Measurements from ENCODE around the gene CLEC18B. TPM values are rescaled to one million over a fixed set of nuclear protein-coding genes. Genes with fewer than 3 reads are reported as not detected.
"Not testable (repeated sequence)": the region's sequence is repeated elsewhere in the genome, so short reads cannot be mapped to it uniquely, and the experiment has no call there.

Gene CLEC18B
- 1 to 10 TPM in 4 of 5 experiments, under 1 TPM in 1; 0.49 to 3.0 (median 1.5) TPM for total RNA-seq
- polyA plus RNA-seq: not detected
- total RNA-seq: 0.40 reads per million

DNA sequence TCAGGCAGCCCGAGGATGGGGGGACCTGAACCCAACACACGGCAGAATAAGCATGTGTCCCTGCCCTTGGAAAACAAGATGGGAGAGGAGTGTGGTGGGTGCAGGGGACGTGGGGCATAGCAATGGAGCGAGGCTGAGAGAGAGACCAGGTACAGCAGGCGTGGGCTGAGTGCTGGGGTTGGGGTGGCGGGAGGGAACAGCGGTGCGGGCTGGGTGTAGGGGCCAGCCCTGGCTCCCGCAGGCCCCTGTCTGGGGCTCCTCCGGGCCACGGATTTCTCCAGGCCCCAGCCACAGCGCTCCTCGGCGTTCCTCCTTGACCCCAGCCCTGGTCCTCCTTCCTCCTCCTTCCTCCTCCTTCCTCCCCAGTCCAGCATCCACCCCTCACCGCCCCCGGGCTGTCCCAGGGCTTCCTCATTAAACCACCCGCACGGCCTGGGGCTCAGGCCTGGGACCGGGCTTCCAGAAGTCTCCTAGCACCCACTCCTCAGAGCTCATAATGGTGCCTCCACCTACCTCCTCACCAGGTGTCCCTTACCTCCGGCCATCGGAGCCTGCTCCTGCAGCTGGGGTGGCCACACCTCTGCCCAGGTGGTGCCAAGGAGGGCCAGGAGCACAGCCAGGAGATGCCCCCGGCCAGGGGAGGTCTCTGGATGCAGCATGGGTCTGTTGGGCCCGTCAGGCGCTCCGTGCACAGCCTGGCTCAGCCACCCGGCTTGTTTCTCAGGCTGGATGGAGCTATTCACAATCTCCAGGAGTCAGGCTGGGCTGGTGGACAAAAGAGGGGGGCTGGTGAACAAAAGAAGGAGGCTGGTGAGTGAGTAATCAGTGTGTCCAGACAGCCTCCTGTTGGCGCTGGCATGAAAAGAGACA is at the start of gene CLEC18B:
Gene CLEC18B (minus strand): TSS at position 867 of the 870 bp plus-strand sequence. CDS start 208 bp downstream, at position 659.
- POLR2A ChIA-PET; H3K9me3 Mint-ChIP-seq; H3K4me1 Mint-ChIP-seq; H3K36me3 ChIP-seq (ENCODE audit: control insufficient read depth in 2 of 3, insufficient read depth in 3 of 3, low read length in 3 of 3); H3K27me3 Mint-ChIP-seq; H3K4me3 ChIP-seq (ENCODE audit: low read length); H3K27ac ChIP-seq (ENCODE audit: low read depth, low read length); H3K4me3 Mint-ChIP-seq; CTCF ChIA-PET; DNase-seq; H3K27me3 ChIP-seq (ENCODE audit: control insufficient read depth in 2 of 2, insufficient read depth in 2 of 2, low read length in 2 of 2); intact Hi-C loops (cut with micrococcal nuclease); H3K9me3 ChIP-seq (ENCODE audit: control insufficient read depth in 2 of 3, low read length in 3 of 3); H3K36me3 Mint-ChIP-seq; H3K27ac Mint-ChIP-seq; H3K4me1 ChIP-seq (ENCODE audit: control insufficient read depth in 2 of 2, insufficient read depth in 2 of 2, low read length in 2 of 2); ATAC-seq: not testable (repeated sequence)

DNA sequence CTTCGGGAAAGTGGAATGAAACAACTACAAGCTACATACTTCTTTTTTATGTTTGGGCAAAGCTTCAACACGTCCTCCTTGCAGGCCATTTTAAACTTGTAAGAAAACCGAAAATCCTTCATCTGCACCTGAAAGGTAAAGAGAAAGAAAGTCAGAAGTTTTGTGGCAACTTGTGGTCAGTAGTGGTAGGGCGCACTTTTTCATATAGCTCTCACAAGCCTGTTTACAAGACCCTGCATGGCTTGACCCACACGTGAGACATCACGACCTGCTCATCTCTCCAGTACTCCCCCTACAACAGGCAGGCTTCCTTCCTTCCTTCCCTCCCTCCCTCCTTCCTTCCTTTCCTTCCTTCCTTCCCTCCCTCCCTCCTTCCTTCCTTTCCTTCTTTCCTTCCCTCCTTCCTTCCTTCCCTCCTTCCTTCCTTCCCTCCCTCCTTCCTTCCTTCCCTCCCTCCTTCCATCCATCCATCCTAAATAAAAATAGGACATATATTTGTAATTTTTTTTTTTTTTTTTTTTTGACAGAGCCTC is 48.7 kb upstream of the CLEC18B start:
- Histone ChIP-seq H3K36me3 (ENCODE audit: control insufficient read depth in 2 of 3, insufficient read depth in 3 of 3, low read length in 3 of 3) (peaks cover 41 to 98% (median 53%) of the 10 kb centered on the region in 3 experiments), H3K27ac (ENCODE audit: low read depth, low read length) (no peak overlapping the region), H3K4me3 (ENCODE audit: low read length) (no peak overlapping the region), H3K9me3 (ENCODE audit: control insufficient read depth in 2 of 3, low read length in 3 of 3) (no peaks in the 10 kb centered on the region), H3K27me3 (ENCODE audit: control insufficient read depth in 2 of 2, insufficient read depth in 2 of 2, low read length in 2 of 2) (no peaks in the 10 kb centered on the region), H3K4me1 (ENCODE audit: control insufficient read depth in 2 of 2, insufficient read depth in 2 of 2, low read length in 2 of 2) (peaks cover 4 to 5% of the 10 kb centered on the region in 2 donors)
- intact Hi-C loops (cut with micrococcal nuclease): loop anchor here in 1 of 2 donors (10.0 kb wide), 1 partner anchor 135 kb away; the partner anchor contains the start of gene GLG1
- CTCF ChIA-PET: no interaction called here
- Mint-ChIP-seq H3K4me3 (no peak overlapping the region), H3K9me3 (no peaks in the 10 kb centered on the region), H3K4me1 (peaks cover 10 to 20% (median 16%) of the 10 kb centered on the region in 7 donors), H3K27ac (peak overlapping the region in 2 of 9 donors; percentile 10 to 69), H3K36me3 (peaks cover 0 to 57% (median 42%) of the 10 kb centered on the region in 5 donors), H3K27me3 (no peaks in the 10 kb centered on the region)
- POLR2A ChIA-PET: no interaction called here
- ATAC-seq: no peak
- DNase-seq: no peak

DNA sequence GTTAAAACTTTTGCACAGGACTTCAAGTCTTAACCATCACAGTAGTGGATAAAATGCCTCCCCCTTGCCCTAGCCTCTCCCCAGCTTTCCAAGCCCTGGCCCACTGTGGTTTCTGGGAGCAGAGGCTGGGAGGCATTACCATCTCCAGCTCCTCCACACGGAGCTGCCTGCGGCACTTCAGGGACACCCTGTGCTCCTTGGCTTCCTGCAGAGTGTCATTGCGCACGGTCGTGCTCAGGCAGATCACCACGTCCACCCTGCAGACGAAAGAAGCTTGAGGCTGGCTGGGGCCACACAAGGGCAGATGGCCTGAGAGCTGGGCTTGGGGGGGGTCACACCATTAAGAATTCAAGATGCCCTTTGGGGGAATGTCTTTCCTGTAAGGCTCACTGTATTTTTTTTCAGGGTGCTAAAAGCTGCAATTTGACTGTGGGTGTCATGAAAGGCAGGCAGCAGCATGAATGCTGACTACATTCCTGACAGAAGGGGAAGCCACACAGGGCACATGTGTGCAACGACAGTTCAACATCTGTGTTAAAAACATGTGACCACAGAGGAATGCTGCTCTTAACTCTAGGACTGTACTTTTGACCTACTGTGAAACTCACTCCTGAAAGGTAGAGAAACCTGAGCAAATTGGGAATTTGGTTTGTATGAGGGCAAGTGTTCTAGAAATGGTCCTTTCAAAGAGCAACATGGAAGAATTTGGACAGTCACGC is 47.7 kb upstream of the CLEC18B start:
- Mint-ChIP-seq H3K27me3 (no peaks in the 10 kb centered on the region), H3K9me3 (no peaks in the 10 kb centered on the region), H3K36me3 (peaks cover 2 to 55% (median 45%) of the 10 kb centered on the region in 5 donors), H3K27ac (peak overlapping the region in 3 of 9 donors; percentile 16 to 51 (median 41)), H3K4me3 (no peak overlapping the region), H3K4me1 (peaks cover 10 to 20% (median 16%) of the 10 kb centered on the region in 7 donors)
- Histone ChIP-seq H3K4me3 (ENCODE audit: low read length) (no peak overlapping the region), H3K9me3 (ENCODE audit: control insufficient read depth in 2 of 3, low read length in 3 of 3) (no peaks in the 10 kb centered on the region), H3K27me3 (ENCODE audit: control insufficient read depth in 2 of 2, insufficient read depth in 2 of 2, low read length in 2 of 2) (no peaks in the 10 kb centered on the region), H3K4me1 (ENCODE audit: control insufficient read depth in 2 of 2, insufficient read depth in 2 of 2, low read length in 2 of 2) (peaks cover 4 to 5% of the 10 kb centered on the region in 2 donors), H3K36me3 (ENCODE audit: control insufficient read depth in 2 of 3, insufficient read depth in 3 of 3, low read length in 3 of 3) (peaks cover 41 to 97% (median 52%) of the 10 kb centered on the region in 3 experiments), H3K27ac (ENCODE audit: low read depth, low read length) (no peak overlapping the region)
- no peak for DNase-seq
- ATAC-seq: no peak
- ChIA-PET POLR2A (no interaction called here), CTCF (no interaction called here)
- intact Hi-C loops (cut with micrococcal nuclease): loop anchor here in 1 of 2 donors (10.0 kb wide), 1 partner anchor 136 kb away; the partner anchor contains the start of gene GLG1

DNA sequence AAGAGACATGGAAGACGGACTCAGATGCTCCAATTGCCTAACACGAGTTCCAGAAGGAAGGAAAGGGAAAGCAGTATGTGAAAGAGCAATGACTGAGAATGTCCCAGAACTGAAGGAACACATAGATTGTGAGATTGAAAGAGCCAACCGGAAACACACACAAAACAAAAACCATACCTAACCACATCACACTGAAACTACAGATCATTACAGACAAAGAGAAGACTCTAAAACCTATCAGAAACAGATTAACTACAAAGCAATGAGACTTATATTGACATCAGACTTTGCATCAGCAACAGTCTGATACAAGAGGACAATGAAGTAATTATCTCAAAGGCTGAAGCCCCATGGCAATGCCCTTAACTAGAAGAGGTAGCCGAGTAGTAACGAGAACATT is 45.6 kb upstream of the CLEC18B start:
- H3K9me3 ChIP-seq (ENCODE audit: control insufficient read depth in 2 of 3, low read length in 3 of 3): no peaks in the 10 kb centered on the region
- peak; percentile 63 for ATAC-seq
- Mint-ChIP-seq H3K27me3 (no peaks in the 10 kb centered on the region), H3K4me1 (peaks cover 10 to 20% (median 16%) of the 10 kb centered on the region in 7 donors), H3K9me3 (no peaks in the 10 kb centered on the region), H3K4me3 (peak overlapping the region in 2 of 10 donors; percentile 9 to 26), H3K27ac (peak overlapping the region; percentile 15 to 84 (median 61)), H3K36me3 (peaks cover 7 to 70% (median 47%) of the 10 kb centered on the region in 5 donors)
- peaks cover 34 to 98% (median 66%) of the 10 kb centered on the region in 3 experiments for H3K36me3 ChIP-seq (ENCODE audit: control insufficient read depth in 2 of 3, insufficient read depth in 3 of 3, low read length in 3 of 3)
- ChIA-PET CTCF (no interaction called here), POLR2A (no interaction called here)
- peaks cover 4 to 5% of the 10 kb centered on the region in 2 donors for H3K4me1 ChIP-seq (ENCODE audit: control insufficient read depth in 2 of 2, insufficient read depth in 2 of 2, low read length in 2 of 2)
- DNase-seq: peak in 2 of 9 donors; percentile 5 to 9
- H3K27ac ChIP-seq (ENCODE audit: low read depth, low read length): no peak overlapping the region
- H3K4me3 ChIP-seq (ENCODE audit: low read length): no peak overlapping the region
- no peaks in the 10 kb centered on the region for H3K27me3 ChIP-seq (ENCODE audit: control insufficient read depth in 2 of 2, insufficient read depth in 2 of 2, low read length in 2 of 2)
- intact Hi-C loops (cut with micrococcal nuclease): loop anchor here in 1 of 2 donors (10.0 kb wide), 1 partner anchor 138 kb away; the partner anchor contains the start of gene GLG1

DNA sequence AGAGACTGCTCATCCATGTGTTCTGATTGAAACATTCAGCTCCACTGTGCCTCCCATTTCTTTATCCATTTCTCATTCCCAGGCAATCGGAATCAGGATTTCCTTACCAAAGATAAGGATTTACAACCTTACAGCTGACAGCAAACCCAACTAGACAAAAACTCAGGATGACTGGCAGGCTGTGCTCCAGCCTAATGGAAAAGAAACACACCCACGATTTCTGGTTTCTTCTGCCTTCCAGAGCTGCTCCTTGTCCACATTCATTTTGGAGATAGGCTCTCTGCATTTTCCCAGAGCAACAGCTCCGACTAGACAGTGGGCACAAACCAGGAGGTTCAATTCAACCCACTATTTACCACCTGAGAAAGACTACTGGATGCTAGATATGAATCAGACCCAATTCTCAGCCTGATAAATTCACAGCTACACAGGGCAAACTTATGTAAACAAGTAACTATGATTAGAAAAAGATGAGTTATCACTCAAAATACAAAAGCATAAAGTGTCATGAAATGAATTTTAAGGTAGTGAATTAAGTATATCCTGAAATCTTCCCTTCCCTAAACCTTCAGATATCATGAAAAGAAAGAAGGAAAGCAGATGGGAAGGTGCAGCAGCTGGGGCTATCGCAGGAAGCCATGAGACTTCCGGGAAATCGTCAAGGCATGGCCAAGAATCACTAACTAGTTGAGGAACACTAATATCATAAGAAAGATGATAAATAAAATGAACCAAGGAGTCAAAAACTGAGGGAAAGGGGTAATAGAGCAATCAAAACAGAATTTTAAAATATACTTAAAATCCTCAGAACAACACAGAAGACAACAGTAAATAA is 44.8 kb upstream of the CLEC18B start:
- ChIA-PET POLR2A (no interaction called here), CTCF (interaction anchor here (0.6 kb wide), 1 partner anchor 211 kb away, joined by 3 read pairs; no protein-coding TSS in a partner anchor)
- H3K9me3 ChIP-seq (ENCODE audit: control insufficient read depth in 2 of 3, low read length in 3 of 3): no peaks in the 10 kb centered on the region
- H3K4me3 ChIP-seq (ENCODE audit: low read length): no peak overlapping the region
- H3K9me3 Mint-ChIP-seq: no peaks in the 10 kb centered on the region
- peaks cover 10 to 20% (median 16%) of the 10 kb centered on the region in 7 donors for H3K4me1 Mint-ChIP-seq
- H3K36me3 Mint-ChIP-seq: peaks cover 11 to 70% (median 45%) of the 10 kb centered on the region in 5 donors
- ATAC-seq (no peak), DNase-seq (no peak)
- peaks cover 28 to 96% (median 60%) of the 10 kb centered on the region in 3 experiments for H3K36me3 ChIP-seq (ENCODE audit: control insufficient read depth in 2 of 3, insufficient read depth in 3 of 3, low read length in 3 of 3)
- no peaks in the 10 kb centered on the region for H3K27me3 ChIP-seq (ENCODE audit: control insufficient read depth in 2 of 2, insufficient read depth in 2 of 2, low read length in 2 of 2)
- H3K4me3 Mint-ChIP-seq: peak overlapping the region in 1 of 10 donors; percentile 0
- no peaks in the 10 kb centered on the region for H3K27me3 Mint-ChIP-seq
- peak overlapping the region in 8 of 9 donors; percentile 37 to 84 (median 62) for H3K27ac Mint-ChIP-seq
- intact Hi-C loops (cut with micrococcal nuclease): loop anchor here in 1 of 2 donors (10.0 kb wide), 1 partner anchor 139 kb away; the partner anchor contains the start of gene GLG1
- no peak overlapping the region for H3K27ac ChIP-seq (ENCODE audit: low read depth, low read length)
- H3K4me1 ChIP-seq (ENCODE audit: control insufficient read depth in 2 of 2, insufficient read depth in 2 of 2, low read length in 2 of 2): peaks cover 4 to 5% of the 10 kb centered on the region in 2 donors

Measured in naive thymus-derived CD4-positive, alpha-beta T cell (primary cell).